Coronary artery (tissue), 2 donors: ENCODE measurements around the gene PEX5L.

Experiments
- DNase-seq: peaks from one replicate; pipeline ENCODE4 v3.0.0-alpha.2; 2017; ENCODE audit warnings: low spot score
- H3K27ac ChIP-seq, 2 donors: fragments of 200-600 bp; sonication (generic); one replicate each; pipeline ENCODE4 v1.5.1; 2016 to 2019
- H3K4me3 ChIP-seq: fragments of 200-600 bp; sonication (generic); 2 replicates; pipeline ENCODE4 v1.5.1; 2016; ENCODE audit warnings: mild to moderate bottlenecking, moderate library complexity
- TF ChIP-seq, protein P1 (sequence below): fragments of 200-600 bp; sonication (generic); IDR thresholded peaks from one replicate; pipeline ENCODE4 v1.5.1; 2019; ENCODE audit warnings: antibody characterized with exemption

PEX5L gene

DNA sequence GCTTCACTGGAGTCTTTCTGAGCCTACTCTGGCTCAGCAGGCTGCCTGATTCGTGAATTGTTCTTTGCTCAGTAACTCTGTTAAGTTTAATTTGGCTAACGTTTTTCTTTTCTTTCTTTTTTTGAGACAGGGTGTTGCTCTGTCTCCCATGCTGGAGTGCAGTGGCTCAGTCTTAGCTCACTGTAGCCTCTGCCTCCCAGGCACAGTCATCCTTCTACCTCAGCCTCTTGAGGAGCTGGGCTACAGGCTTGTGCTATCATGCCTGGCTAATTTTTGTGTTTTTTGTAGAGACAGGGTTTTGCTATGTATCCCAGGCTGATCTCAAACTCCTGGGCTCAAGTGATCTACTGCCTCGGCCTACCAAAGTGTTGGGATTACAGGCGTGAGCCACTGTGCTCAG is 165.0 kb downstream of the PEX5L start:
- Histone ChIP-seq H3K27ac (no peak overlapping the region), H3K4me3 (no peak overlapping the region)
- TF ChIP-seq, protein P1, sequence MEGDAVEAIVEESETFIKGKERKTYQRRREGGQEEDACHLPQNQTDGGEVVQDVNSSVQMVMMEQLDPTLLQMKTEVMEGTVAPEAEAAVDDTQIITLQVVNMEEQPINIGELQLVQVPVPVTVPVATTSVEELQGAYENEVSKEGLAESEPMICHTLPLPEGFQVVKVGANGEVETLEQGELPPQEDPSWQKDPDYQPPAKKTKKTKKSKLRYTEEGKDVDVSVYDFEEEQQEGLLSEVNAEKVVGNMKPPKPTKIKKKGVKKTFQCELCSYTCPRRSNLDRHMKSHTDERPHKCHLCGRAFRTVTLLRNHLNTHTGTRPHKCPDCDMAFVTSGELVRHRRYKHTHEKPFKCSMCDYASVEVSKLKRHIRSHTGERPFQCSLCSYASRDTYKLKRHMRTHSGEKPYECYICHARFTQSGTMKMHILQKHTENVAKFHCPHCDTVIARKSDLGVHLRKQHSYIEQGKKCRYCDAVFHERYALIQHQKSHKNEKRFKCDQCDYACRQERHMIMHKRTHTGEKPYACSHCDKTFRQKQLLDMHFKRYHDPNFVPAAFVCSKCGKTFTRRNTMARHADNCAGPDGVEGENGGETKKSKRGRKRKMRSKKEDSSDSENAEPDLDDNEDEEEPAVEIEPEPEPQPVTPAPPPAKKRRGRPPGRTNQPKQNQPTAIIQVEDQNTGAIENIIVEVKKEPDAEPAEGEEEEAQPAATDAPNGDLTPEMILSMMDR, result no peak
- DNase-seq, result no peak

DNA sequence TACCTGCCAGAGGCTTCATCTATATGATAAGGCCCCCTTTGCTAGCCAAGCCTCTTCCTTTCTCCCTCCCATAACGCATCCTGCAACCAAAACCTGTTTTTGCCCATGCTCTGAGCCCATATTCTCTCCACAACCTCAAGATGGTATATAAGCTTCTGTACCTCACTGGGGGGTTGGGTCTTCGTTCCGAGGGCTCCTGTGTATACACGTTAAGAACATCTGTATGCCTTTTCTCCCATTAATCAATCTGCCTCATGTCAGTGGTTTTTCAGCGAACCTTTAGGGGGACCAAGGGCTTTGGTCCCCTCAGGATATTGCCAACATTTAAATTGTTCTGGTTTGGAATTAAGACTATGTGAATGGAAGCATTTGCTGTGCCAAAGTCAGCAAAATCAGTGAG is 168.0 kb downstream of the PEX5L start:
- Histone ChIP-seq H3K27ac (no peak overlapping the region), H3K4me3 (no peak overlapping the region)
- DNase-seq, result no peak
- TF ChIP-seq, protein P1, result no peak

DNA sequence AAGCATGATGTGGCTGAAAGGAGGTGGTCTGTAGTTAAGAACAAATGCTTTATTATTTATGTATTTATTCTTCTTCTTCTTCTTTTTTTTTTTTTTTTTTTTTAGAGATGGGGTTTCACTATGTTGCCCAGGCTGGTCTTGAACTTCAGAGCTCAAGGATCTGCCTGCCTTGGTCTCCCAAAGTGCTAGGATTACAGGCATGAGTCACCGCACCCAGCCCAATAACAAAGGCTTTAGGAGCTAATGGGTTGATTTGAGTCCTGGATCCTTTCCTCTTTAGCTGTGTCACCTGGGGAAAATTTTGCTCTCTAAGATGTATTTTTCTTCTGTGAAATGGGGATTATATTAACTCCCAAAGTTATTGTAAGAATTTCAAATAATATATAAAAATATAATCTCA is 168.8 kb downstream of the PEX5L start:
- DNase-seq, result no peak
- H3K4me3 ChIP-seq, result no peak overlapping the region
- no peak overlapping the region for H3K27ac ChIP-seq
- TF ChIP-seq, protein P1, result no peak

DNA sequence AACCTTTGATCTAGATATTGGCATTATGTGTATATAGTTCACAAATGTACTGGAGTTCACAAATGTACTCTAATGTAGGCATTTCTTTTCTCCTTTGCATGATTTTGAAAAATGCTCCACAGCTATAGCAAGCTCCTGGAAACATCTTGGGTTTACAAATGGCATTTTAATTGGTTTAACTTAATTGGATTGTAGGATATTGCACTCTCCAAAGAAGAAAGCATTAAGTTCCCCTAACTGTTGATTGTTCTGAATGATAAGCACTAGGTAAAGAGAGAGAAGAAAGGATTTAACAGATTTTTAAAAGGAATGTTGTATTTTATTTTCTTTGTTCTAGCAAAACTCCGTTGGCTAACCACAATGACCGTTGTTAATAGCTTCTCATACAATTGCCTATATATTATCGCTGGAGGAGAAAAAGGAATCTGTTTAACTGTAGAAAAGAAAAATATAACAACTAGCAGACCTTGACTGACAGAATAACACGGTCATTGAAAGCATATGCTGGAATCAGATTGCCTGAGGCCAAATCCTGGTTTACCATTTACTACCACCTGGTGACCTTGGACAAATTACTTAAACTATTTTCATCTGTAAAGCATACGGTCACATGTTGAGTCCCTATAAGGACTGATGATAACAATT is 170.8 kb downstream of the PEX5L start:
- TF ChIP-seq, protein P1, result no peak
- no peak overlapping the region for H3K27ac ChIP-seq
- H3K4me3 ChIP-seq, result no peak overlapping the region
- no peak for DNase-seq

DNA sequence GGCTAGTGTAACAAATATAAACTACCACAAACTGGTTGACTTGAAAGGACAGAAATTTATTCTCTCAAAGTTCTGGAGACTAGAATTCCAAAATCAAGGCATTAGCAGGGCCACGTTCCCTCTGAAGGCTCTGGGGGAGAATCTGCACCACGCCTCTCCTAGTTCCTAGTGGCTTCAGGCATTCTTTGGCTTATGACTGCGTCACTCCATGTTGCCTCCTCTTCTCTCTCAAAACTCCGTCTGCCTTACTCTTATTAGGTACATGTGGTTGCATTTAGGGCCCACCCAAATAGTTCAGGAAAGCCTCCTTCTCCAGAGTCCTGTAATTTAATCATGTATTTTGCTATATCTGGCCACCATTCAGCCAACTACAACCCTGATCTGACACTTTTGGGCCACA is 174.8 kb downstream of the PEX5L start:
- Histone ChIP-seq H3K4me3 (no peak overlapping the region), H3K27ac (no peak overlapping the region)
- TF ChIP-seq, protein P1, result no peak
- DNase-seq, result no peak

DNA sequence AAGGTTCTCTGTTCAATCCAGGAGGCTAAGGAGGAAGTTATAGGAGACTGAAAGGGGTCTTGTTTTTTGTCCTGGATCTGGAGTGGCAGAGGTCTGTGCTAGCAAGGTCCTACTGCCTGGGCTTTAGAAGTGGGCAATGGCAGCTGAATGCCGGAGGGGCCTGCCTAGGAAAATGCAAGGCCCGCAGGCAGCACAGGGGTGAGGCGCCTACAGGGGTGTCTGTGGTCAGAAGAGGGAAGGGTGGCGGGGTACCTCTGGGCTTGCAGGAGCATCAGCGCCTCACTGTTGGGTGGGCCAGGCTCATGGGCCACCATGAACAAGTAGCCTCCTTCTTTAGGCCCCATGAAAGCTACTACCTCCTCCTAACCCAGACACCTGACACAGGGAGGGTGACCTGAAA is 175.4 kb downstream of the PEX5L start:
- H3K27ac ChIP-seq, result no peak overlapping the region
- H3K4me3 ChIP-seq, result no peak overlapping the region
- no peak for DNase-seq
- TF ChIP-seq, protein P1, result no peak

DNA sequence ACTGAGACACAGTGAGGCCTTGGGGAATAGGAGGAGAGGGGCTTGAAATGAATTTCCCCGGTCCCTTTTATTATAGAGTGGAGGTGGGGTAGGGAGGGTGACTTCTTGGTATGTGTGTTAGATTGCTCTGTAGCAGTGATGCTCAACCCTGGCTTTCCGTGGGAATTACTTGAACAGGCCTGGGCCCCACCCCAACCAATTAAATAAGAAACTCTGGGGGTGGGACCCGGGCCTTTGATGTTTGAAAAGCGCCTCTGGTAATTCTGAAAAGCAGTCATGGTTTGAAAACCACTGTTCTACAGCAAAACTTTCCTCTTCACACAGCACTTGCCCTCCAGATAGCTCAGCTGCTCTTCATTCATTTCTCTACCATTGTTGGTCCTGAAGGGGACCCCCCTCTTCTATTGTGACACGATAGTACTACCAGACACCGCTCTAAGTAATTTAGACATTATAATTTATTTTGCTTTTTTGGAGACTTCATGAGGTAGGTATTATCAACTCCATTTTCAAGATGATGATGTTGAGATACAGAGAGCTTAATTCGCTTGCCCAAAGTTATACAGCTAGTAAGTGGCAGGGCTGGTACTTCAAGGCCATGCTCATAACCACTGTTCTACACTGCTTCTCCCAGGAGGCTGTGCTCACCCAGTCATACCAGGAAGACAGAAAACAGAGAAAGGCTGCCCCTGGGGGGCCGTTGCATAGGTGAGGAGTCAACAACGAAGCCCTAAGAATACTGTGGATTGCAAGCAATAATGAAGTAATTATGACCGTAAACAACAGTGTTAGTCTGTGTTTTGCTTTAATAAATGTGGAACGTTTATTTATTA is 176.2 kb downstream of the PEX5L start:
- H3K27ac ChIP-seq, result no peak overlapping the region

More for the DNA sequence above, 176.2 kb downstream of the PEX5L start:
- TF ChIP-seq, protein P1, result no peak
- DNase-seq, result no peak
- no peak overlapping the region for H3K4me3 ChIP-seq
